HG02678 (cell line): ENCODE measurements around the gene LUZP4.
"Not testable (repeated sequence)": the region's sequence is repeated elsewhere in the genome, so short reads cannot be mapped to it uniquely, and the experiment has no call there.

ENCODE experiments used
- ATAC-seq: cut with Tn5 transposase; IDR thresholded peaks from one replicate; pipeline ENCODE4 v1.9.1; 2021; ENCODE audit warnings: mild to moderate bottlenecking, moderate library complexity; ENCODE audit not compliant: unreplicated experiment

Gene LUZP4, protein sequence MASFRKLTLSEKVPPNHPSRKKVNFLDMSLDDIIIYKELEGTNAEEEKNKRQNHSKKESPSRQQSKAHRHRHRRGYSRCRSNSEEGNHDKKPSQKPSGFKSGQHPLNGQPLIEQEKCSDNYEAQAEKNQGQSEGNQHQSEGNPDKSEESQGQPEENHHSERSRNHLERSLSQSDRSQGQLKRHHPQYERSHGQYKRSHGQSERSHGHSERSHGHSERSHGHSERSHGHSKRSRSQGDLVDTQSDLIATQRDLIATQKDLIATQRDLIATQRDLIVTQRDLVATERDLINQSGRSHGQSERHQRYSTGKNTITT

DNA sequence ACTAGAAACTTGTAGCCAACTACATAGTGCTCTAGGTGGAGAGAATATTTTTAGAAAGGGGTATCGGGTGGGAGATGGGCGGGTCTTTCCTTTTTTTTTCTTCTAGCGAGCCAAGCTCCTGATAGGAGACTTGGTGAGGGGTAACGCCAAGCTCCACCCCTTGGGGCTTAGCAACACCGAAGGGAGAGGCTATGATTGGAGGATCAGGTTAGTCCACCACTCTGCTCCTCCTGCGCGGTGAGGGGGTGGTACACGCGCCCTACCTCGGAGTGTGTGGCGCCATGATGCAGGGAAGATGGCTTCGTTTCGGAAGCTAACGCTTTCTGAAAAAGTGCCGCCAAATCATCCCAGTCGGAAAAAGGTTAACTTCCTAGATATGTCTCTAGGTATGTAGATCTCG lies at the start of gene LUZP4:
Gene LUZP4 (plus strand): TSS at position 251 of the 400 bp plus-strand sequence. CDS start 45 bp downstream, at position 296.
- no peak for ATAC-seq

DNA sequence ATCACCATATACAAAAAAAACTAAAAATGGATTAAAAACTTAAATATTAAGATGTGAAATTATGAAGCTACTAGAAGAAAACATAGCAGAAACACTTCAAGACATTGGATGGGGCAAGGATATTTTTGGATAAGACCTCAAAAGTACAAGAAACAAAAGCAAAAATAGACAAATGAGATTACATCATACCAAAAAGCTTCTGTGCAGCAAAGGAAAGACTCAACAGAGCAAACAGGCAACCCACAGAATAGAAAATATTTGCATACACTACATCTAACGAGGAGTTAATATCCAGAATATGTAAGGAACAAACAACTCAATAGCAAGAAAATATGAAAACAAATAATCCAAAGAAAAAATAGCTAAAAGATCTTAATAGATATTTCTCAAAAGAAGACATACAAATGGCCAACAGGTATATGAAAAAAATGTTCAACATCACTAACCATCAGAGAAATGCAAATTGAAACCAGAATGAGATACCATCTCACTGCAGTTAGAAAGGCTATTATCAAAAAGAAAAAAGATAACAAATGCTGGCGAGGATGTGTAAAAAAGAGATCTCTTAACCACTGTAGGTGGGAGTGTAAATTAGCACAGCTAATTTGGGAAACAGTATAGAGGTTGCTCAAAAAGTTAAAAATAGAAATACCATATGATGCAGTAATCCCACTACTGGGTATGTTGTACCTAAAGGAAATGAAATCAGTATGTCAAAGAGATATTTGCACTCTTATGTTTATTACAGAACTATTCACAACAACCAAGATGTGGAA lies 37.9 kb upstream of the LUZP4 start:
- no peak for ATAC-seq

DNA sequence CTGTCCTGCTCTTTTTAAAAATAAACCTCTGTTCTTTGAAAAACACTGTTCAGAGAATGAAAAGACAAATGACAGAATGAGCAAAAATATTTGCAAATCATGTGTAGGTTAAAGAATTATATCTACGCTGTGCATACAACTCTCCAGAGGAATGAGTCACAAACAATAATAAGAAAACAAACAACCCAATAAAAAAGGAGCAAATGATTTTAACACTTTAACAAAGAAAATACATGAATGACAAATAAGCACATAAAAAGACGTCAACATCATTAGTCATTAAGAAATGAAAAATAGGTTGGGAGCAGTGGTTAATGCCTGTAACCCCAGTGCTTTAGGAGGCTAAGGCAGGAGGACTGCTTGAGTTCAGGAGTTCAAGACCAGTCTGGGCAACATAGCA lies 34.5 kb upstream of the LUZP4 start:
- ATAC-seq = no peak

DNA sequence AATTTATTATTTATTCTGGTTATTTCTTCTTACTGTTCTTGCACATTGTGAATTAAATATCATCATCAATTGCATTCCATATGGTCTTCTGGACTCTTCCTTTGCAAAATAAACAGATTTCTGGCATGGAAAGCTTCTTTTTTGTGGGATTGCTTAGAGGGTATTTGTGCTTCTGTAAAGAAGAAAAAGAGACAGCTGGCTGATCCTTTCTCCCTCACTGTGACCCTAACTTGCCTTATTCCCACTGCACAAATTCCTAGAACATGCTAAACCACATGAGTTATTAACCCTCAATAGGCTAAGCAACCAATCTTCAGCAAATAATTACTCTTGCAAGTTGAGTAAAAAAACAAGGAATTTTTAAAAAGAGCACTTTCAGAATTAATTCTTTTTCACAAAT lies 31.8 kb upstream of the LUZP4 start:
- no peak for ATAC-seq

DNA sequence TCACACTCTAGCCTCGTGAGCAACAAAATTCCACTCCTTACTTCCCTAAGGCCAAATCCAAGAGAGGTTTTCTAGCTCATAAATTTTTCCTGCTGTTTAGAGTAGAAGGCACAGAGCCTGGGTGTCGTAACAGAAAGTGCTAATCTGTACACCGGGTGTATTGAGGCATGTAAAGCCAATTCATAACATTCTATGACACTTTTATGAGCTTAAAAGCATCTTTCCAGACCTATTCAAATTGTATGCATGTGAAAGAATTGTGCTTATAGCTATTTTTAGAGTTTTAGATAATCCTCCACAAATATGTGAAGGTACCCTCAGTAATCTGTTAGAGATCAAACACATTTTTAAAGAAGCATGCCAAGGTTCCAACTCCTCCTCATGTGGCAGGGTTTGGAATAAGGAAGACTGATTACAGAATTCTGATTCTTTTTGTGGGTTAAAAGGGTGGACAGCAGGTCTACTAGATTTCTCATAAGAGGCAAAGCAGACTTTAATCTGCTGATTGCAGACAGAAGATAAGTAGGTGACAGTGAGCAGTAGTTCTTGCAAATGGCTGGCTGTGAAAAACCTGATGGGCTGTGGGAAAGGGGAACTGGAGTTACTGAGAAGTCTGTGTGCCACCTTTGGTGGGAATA lies 30.2 kb upstream of the LUZP4 start:
- ATAC-seq = no peak

DNA sequence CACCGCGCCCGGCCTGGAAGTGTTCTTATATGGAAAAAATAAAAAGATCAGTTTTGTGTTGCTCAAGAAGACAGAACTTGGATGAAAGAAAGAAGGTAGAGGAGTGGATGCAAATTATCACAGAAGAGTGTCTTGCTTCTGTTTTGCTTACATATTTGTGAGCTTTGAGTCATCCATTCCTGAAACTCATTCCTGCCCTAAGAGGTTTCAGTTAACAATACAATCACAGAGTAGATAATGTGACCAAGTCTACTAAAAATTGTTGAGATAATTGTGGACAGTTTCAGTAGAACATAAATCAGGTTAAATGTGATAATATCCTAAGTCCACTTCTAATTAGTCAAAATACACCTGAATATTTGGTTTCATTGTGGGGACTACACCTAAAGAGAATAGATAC lies 29.2 kb upstream of the LUZP4 start:
- no peak for ATAC-seq

DNA sequence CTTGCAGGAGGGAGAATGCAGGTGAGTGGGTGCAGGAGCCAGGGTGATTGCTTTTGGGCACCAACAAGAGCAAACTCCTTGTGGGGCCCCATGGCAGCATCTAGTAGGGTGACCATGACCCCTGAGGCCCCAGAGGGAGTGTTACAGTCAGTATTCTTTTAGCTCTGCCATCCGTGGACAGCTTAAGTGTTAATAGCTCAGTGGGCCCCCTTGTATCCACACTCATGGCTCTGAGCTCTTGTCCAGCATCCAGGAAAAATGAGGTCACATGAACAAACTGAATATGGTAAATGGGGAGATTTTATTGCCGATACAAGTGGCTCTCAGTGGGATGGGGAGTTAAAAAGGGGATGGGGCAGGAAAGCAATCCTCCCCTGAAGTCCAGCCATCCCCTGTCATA lies 28.4 kb upstream of the LUZP4 start:
- ATAC-seq = no peak

DNA sequence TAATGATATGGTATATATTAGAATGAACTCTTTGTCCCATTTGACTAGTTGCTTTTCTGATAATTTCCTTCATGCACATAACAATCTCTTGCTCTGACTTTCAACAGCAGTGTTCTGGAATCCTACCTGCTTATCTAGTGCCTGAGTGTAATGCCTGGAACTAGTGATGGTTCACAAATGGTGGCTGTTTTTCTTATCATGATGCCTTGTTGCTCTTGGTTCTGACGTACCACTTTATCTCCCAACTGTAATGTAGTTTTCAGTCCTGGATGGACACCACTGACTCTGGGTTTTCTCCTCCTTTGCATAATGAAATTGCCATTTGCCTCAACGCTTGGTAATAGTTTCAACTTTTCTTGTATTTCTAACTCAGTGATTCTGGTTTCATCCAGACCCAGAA lies 25.5 kb upstream of the LUZP4 start:
- no peak for ATAC-seq

DNA sequence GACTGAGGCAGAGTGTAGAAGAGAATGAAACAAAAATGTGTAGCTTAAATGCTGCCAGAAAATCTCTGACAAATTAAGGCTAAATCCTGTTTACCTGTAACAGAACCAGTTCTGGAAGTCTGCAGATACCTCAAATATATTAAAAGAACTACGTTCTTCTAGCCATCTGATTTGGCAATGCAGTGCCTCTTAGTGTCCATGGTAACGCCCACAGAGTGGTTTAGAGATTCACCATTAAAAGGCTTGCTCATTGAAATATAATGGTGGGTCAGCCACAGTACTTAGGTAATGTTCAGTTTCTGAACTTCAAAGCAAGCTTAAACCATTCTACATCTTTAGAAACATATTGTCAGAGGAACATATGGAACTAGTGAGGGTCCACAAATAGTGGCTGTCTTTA lies 23.2 kb upstream of the LUZP4 start:
- no peak for ATAC-seq

DNA sequence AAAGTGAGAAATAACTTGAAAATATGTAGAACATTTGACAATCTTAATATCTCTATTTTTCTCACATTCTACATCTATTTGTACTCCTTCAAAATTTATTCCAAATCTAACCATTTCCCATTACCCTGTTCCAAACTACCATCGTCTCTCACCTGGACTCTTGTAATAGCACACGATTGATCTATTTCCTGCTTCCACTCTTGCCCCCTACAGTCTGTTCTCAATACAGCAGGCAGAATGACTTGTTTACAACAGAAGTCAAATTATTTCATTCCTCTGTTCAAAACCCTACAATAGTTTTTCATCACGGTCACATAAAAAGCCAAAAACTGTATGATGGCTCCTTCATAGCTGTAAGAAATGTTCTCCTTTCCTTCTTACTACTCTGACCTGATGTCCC lies 21.1 kb upstream of the LUZP4 start:
- ATAC-seq = no peak

DNA sequence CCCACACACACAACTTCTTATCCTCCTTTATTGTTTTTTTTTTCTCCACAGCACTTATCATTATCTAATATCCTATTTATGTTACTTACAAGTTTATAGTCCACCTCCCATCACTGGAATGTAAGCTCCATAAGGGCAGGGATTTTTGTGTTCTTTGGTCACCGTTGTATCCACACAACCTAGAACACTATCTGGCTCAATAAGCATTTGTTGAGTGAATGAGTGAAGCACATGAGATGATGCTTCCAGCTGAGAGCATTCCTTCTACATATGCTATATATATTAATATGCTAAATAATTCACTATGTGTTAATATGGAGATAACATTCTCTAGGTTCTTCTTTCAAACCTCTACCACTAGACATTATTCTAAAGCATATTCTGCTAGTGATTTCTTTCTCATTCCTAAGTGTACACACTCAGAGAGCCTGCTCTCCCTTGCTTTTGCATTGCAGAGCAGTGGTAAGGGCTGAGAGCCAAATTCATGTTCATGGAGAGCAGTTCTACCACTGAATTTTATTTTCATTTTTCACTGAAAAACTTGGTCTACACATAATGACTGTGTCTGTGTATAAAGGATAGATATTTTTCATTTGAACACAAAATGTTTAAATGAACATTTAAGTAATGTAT lies 20.3 kb upstream of the LUZP4 start:
- ATAC-seq = no peak

DNA sequence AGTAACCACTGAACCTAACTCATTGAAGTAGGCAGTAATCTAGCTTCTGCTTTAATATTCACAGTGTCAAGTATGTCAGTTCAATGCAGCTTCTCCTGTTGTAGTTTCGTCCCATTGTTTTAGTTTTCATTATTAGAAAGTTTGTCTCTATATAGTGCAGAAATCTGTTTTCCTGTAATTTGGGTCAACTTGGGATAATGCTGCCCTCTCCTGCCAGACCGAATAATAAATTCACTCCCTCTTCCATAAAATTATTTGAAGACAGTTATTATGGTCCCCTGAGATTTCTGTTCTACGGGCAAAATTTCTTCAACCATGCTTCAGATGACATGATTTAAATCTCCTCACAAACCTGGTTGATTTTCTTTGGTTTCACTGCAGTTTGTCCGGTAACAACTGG lies 4.6 kb upstream of the LUZP4 start:
- ATAC-seq = no peak

DNA sequence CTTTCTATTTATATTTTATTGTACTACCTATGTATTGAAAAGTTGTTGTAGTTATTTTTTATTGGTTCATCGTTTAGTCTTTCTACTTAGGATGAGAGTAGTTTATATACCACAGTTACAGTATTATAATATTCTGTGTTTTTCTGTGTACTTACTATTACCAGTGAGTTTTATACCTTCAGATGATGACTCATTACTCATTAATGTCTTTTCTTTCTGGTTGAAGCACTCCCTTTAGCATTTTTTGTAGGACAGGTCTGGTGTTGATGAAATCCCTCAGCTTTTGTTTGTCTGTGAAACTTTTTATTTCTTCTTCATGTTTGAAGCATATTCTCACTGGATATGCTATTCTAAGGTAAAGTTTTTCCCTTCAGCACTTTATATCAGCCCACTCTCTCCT lies 7.7 kb downstream of the LUZP4 start:
- ATAC-seq = no peak

DNA sequence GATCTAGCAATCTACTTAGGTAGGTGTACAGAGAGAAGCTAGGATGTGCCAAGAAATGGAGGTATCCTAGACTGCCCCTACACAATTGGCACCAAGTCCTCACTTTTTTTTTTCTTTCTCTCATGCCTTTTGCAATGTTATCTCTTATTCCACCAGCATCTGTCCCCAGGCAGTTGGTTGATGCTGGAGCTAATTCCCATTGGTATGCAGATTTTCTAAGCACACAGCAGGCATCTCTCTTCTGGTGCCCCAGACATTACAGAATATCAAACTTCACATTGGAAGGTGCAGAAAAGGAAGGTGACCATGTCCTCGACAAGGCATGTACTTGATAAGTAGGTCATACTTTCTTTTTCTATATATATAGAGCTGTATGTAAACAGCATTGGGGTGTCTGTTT lies 21.6 kb downstream of the LUZP4 start:
- no peak for ATAC-seq

DNA sequence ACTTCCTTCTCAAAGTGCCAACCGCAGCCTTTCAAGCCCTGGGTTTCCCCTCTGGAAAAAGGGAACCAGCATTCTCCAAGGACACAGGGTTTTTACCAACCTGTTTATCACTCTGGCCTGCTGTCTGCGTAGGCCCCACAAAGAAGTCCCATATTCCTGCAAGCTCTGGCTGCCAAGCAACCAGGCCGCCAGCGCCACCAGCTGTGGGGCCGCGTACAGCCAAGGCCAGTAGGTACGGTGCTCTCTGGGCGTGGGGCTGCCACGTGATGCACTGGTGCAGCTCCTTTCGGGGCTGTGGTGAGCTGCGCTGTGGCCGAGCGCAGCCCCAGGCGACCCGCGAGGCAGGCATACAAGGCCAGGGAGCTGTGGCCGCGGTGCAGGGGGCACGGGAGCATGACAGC lies 22.1 kb downstream of the LUZP4 start:
- ATAC-seq = no peak

DNA sequence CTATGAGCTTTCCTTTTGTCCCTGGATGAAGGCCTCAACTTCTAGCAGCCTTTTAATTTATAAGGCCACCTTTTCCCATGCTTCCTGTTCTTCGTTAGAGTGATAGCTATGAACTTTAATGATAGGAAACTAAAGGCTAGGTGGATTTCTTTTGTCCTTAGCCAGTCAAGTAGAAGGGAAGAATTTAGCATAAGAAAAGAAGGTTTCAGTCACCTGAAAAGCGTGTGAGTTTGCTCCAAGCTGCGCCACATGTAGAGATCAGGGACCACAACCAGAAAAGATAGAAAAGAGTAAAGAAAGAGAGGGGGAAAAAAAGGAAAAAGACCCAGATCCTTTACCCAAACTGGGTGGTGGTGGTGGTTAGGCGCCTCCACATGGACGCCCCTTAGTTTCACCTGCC lies 28.6 kb downstream of the LUZP4 start:
- no peak for ATAC-seq

DNA sequence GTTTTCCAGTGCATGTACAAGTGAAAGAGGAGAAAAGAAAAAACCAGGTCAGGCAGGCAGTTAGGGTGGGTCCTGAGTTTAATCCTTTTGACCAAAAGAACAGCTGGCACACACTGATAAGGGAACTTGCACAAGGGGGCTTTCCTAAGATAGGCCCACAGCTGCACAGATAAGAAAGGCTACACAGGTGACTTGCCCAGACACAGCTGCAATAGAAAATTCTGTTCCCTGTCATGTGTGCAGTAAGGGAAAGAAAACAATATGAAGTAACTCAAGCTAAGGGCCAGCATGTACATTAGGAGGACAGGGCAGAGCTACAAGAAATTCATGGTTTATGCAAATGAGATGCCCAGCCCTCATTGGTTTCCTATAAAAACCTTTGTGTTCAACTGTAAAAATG lies 32.9 kb downstream of the LUZP4 start:
- no peak for ATAC-seq

DNA sequence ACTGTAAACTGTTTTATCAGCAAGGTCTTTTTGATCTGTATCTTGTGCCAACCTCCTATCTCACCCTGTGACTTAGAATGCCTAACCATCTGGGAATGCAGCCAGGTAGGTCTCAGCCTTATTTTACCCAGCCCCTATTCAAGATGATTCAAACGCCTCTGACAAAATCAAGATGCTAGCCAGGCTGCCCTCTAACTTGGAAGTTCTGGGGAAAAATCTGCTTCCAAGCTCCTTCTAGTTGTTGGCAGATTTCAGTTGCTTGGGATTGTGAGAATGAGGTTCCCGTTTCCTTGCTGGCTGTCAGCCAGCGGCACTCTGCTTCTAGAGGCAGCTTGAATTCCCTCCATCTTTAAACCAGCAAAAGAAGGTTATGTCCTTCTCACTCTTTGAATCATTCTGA lies 34.7 kb downstream of the LUZP4 start:
- no peak for ATAC-seq

DNA sequence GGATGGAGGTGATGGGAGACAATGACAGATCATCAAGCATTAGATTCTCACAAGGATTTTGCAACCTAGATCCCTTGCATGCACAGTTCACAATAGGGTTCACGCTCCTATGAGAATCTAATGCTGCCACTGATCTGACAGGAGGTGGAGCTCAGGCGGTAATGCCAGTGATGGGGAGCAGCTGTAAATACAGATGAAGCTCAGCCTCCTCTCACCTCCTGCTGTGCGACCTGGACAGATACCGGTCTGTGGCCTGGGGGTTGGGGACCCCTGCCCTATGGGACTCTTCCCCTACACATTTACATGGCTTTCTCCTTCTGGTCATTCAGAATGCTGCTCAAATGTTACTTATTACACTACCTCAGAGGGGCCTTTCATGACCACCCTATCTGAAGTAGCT lies 39.8 kb downstream of the LUZP4 start:
- ATAC-seq = not testable (repeated sequence)

DNA sequence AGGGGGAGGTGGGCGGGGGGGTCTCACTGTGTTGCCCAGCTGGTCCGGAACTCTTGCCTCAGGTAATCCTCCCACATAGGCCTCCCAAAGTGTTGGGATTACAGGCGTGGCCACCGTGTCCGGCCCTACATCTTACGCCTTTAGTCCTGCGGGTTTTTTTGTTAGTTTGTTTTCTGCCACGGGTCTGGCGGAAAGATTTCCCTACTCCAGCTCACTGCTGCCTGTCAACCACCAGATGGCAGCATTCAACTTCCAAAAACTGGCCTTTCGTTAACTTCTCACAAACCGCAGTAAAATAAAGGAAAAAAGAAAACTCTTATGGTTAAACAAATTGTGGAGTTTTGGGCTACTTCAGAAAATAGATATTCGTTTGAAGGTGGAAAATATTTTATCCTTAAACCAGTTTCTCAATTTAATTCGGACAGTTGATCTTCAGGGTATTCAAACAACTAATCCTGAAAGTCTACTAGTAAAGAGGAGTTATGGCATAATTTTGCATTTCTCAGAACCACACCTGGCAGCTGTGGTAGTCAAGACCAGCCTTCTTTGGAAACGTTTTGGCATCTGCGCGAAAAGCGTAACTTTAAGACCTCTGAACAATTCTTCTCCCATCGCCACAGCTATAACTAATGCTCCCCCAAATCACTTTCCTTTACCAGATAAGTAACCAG lies 41.1 kb downstream of the LUZP4 start:
- ATAC-seq = no peak

DNA sequence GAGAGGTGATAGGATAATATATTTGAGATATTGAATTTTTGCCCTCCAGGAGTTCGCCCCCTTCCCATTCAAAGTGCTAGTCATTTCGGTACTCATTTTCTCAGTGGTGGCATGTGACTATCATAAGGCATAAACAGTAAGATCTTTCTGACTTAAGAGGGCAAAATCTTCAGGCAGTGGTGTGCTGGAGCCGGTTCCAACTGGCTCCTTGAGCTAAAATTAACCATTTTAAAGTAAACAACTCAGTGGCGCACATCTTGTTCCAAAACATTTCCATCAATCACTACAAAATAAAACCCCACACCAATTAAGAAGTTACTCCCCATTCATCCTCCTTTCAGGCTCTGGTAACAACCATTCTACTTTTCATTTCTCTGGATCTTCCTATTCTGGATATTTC lies 43.3 kb downstream of the LUZP4 start:
- no peak for ATAC-seq
